Pancreas (tissue), 10 donors: ENCODE measurements around the gene JADE2. TPM values are rescaled to one million over a fixed set of nuclear protein-coding genes. Genes with fewer than 3 reads are reported as not detected.

Source experiments
- ATAC-seq, 4 donors: fragments of 200-7000 bp; cut with Tn5 transposase; one replicate each; pipeline versions ENCODE4 v1.8.0 to v1.9.1; 2020; ENCODE audit warnings: mild to moderate bottlenecking in 4 of 4, moderate library complexity in 4 of 4
- DNase-seq, 6 donors: peaks; one replicate each; pipeline ENCODE4 v3.0.0-alpha.2; 2020
- FAIRE-seq: peaks from 2 replicates; lab custom pipeline; 2012; peaks lifted over from hg19 to GRCh38; lab: Jason Lieb, UNC
- H3K27ac ChIP-seq, 4 donors: fragments of 200-600 bp; sonication (generic); 1 replicate in 3 of 4; 2 replicates in 1 of 4; pipeline versions ENCODE4 v1.5.0 to v1.8.0; 2020
- H3K27me3 ChIP-seq, 4 donors: fragments of 200-600 bp; one replicate each; pipeline ENCODE4 v1.8.0; 2021
- H3K36me3 ChIP-seq, 3 donors: fragments of 200-600 bp; sonication (generic) in 1 of 3; one replicate each; pipeline versions ENCODE4 v1.5.0 to v1.8.0; 2020 to 2021
- H3K4me1 ChIP-seq, 3 donors: fragments of 200-600 bp; one replicate each; pipeline ENCODE4 v1.8.0; 2021
- H3K4me3 ChIP-seq, 4 donors: fragments of 200-600 bp; sonication (generic) in 2 of 4; one replicate each; pipeline versions ENCODE4 v1.5.0 to v1.8.0; 2020 to 2021
- H3K9me3 ChIP-seq, 4 donors: fragments of 200-600 bp; one replicate each; pipeline ENCODE4 v1.8.0; 2021
- CTCF ChIP-seq, 4 donors: fragments of 200-600 bp; sonication (generic) in 3 of 4; IDR thresholded peaks; one replicate each; pipeline versions ENCODE4 v1.5.0 to v1.8.0; 2021; ENCODE audit warnings: antibody characterized with exemption in 4 of 4
- WGBS, 2 donors: extraction: QIAGEN DNeasy Blood & Tissue Kit; methylation state at CpG; one replicate each; pipeline ENCODE4 v1.1.7; 2013; 5-methylcytosine and 5-hydroxymethylcytosine counted together
- intact Hi-C, 3 donors: fragments of 100-400 bp; cut with DNase I; formaldehyde crosslinking; loops; one replicate each; pipeline versions ENCODE4 v1.11.1 to v1.14.2; 2022
- polyA plus RNA-seq, 2 donors: library from polyadenylated mRNA; stranded (reverse); fragments of 200-250 nt; gene quantifications; one replicate each; pipeline ENCODE4 v1.2.3, GENCODE V29; 2013
- total RNA-seq, 6 donors: library from RNA; stranded (reverse); fragmentation: NEBNext Ultra II Directional in 4 of 6; extraction: Animal tissue kit (Norgen Biotek cat#: 25700) in 4 of 6; gene quantifications; one replicate each; pipeline versions ENCODE4 v1.2.1 to v1.2.4, GENCODE V29; 2021 to 2023
- donor health status: healthy with polysubstance abuse.
- donor health status: DM: no; HTN: no; CAD: no; lungs with moderate emphysema.
- donor health status: DM: no; HTN: no; CAD: no.
- donor health status: control.
- donor health status: control.
- donor health status: Bipolar disorder and iron deficiency.
- donor health status: DM: yes; HTN: yes; CAD: no.
- donor health status: DM: no; HTN: no; CAD: no.
- donor health status: DM: no; HTN: no; CAD: no.
- donor health status: DM: yes; HTN: yes; CAD: no.

JADE2 gene
- total and polyA plus RNA-seq, 8 donors, result 9.6 to 42.7 (median 26.6) TPM

GRCh38 chr5:134570886-134571285 lies 45.4 kb downstream of the JADE2 start:
- ATAC-seq, result no peak

GRCh38 chr5:134571693-134572405 lies 46.4 kb downstream of the JADE2 start:
- intact Hi-C loops, result loop anchor here in 1 of 3 donors (5.0 to 10.0 kb wide), 3 partner anchors 187 to 537 kb away; no protein-coding TSS in a partner anchor
- no peak overlapping the region for H3K4me3 ChIP-seq
- DNase-seq (peak in 1 of 6 donors; percentile 77), ATAC-seq (no peak), FAIRE-seq (no peak)
- peaks cover 0 to 16% (median 0%) of the 10 kb centered on the region in 3 donors for H3K4me1 ChIP-seq
- H3K9me3 ChIP-seq, result no peaks in the 10 kb centered on the region
- 91 to 92% methylated on average over 20 of the region's 20 CpGs for WGBS, 2 donors
- H3K27ac ChIP-seq, result no peak overlapping the region
- TF ChIP-seq CTCF (IDR thresholded peaks at IDR 0.05), result no peak
- no peaks in the 10 kb centered on the region for H3K27me3 ChIP-seq
- H3K36me3 ChIP-seq, result peaks cover 4 to 40% (median 24%) of the 10 kb centered on the region in 3 donors

More at GRCh38 chr5:134570886-134571285, 45.4 kb downstream of the JADE2 start:
- FAIRE-seq, result no peak
- H3K27ac ChIP-seq, result no peak overlapping the region
- no peak overlapping the region for H3K4me3 ChIP-seq
- intact Hi-C loops, result loop anchor here in 1 of 3 donors (5.0 to 10.0 kb wide), 3 partner anchors 186 to 536 kb away; no protein-coding TSS in a partner anchor
- H3K9me3 ChIP-seq, result no peaks in the 10 kb centered on the region
- no peaks in the 10 kb centered on the region for H3K27me3 ChIP-seq
- TF ChIP-seq CTCF (IDR thresholded peaks at IDR 0.05), result no peak
- H3K4me1 ChIP-seq, result peaks cover 0 to 11% (median 0%) of the 10 kb centered on the region in 3 donors
- no peak for DNase-seq
- 79 to 87% methylated on average over 6 of the region's 6 CpGs for WGBS, 2 donors
- H3K36me3 ChIP-seq, result peaks cover 4 to 50% (median 33%) of the 10 kb centered on the region in 3 donors

GRCh38 chr5:134572811-134573210 lies 47.3 kb downstream of the JADE2 start:
- no peak overlapping the region for H3K4me3 ChIP-seq
- H3K36me3 ChIP-seq, result peaks cover 4 to 35% (median 24%) of the 10 kb centered on the region in 3 donors
- no peaks in the 10 kb centered on the region for H3K27me3 ChIP-seq
- 90 to 95% methylated on average over 4 of the region's 4 CpGs for WGBS, 2 donors
- H3K27ac ChIP-seq, result no peak overlapping the region
- no peak for FAIRE-seq
- H3K4me1 ChIP-seq, result peaks cover 0 to 22% (median 0%) of the 10 kb centered on the region in 3 donors
- DNase-seq, result no peak
- no peak for TF ChIP-seq CTCF (IDR thresholded peaks at IDR 0.05)
- intact Hi-C loops, result loop anchor here in 1 of 3 donors (5.0 to 10.0 kb wide), 3 partner anchors 188 to 538 kb away; no protein-coding TSS in a partner anchor
- no peak for ATAC-seq
- H3K9me3 ChIP-seq, result no peaks in the 10 kb centered on the region

DNA sequence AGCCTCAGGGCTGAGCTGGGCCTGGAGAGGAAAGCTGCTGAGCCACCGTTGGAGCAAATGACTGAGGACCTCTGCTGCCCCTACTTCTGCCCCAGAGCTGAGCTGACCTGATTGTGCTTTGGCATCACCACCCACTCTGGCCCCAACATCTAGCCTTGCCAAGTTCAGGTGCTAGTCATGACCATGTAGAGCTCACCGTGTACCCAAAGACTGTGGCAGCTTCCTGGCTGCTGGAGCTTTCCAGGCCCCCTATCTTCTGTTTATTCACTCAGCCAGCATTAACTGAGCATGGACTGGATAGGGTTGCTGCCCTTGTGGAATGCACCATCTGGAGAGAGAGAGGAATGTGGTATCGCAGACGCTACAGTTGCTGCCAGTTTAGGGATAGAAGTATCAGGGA lies 49.1 kb downstream of the JADE2 start:
- ATAC-seq (no peak), DNase-seq (no peak), FAIRE-seq (no peak)
- Histone ChIP-seq H3K27me3 (no peaks in the 10 kb centered on the region), H3K36me3 (peaks cover 9 to 47% (median 36%) of the 10 kb centered on the region in 3 donors), H3K9me3 (no peaks in the 10 kb centered on the region), H3K4me1 (peaks cover 0 to 11% (median 0%) of the 10 kb centered on the region in 3 donors), H3K27ac (no peak overlapping the region), H3K4me3 (no peak overlapping the region)
- intact Hi-C loops, result loop anchor here in 1 of 3 donors (5.0 to 10.0 kb wide), 3 partner anchors 190 to 540 kb away; no protein-coding TSS in a partner anchor
- TF ChIP-seq CTCF (IDR thresholded peaks at IDR 0.05), result no peak
- 47 to 54% methylated on average over 4 of the region's 4 CpGs for WGBS, 2 donors
